HCT116 (cell line): ENCODE data around the gene ATP10B. TPM values are rescaled to one million over a fixed set of nuclear protein-coding genes. Genes with fewer than 3 reads are reported as not detected.

ENCODE experiments used
- ATAC-seq: fragments of 200-7000 bp; cut with Tn5 transposase; 2 replicates; pipeline ENCODE4 v1.9.1; 2020; ENCODE audit warnings: mild to moderate bottlenecking, moderate library complexity
- BruUV-seq: library from RNA; stranded (reverse); fragments of 400-500 nt; replicated peaks from 2 replicates; lab custom pipeline; 2021; lab: Mats Ljungman, UMichigan
- CTCF ChIA-PET: fragments of 300-600 bp; sonication (Branson Sonifier 250); formaldehyde crosslinking; loops from one replicate; lab custom pipeline; 2021; ENCODE audit warnings: antibody characterized with exemption; lab: Charles Lee
- POLR2A ChIA-PET: fragments of 300-600, 350-600 bp; sonication (Branson Sonifier 250); formaldehyde crosslinking; loops from one replicate; lab custom pipeline; 2021; ENCODE audit warnings: antibody characterized with exemption; lab: Charles Lee
- RAD21 ChIA-PET, 2 experiments: fragments of 300-600 bp; sonication (Branson Sonifier 250); formaldehyde crosslinking; loops; one replicate each; lab custom pipeline; 2023; ENCODE audit warnings: low total read pairs in 2 of 2; ENCODE audit not compliant: uncharacterized antibody in 2 of 2, unreplicated experiment in 2 of 2, low non-redundant PET in 1 of 2; lab: Charles Lee
- DNase-seq: peaks from one replicate; pipeline ENCODE4 v3.0.0-alpha.2; 2010; ENCODE audit warnings: low read depth, low spot score
- H2AFZ ChIP-seq: fragments of 200-600 bp; shearing (Covaris generic), sonication (generic); 2 replicates; pipeline ENCODE4 v1.6.1; 2017; ENCODE audit warnings: low read depth, mixed run types, mixed read lengths, antibody characterized with exemption, low read length; ENCODE audit not compliant: poor library complexity, severe bottlenecking
- H3K27ac ChIP-seq: 2 replicates; pipeline ENCODE4 v1.5.1; 2012; ENCODE audit warnings: low read depth, low read length
- H3K27me3 ChIP-seq: fragments of 200-600 bp; sonication (generic); 2 replicates; pipeline ENCODE4 v1.6.1; 2016; ENCODE audit warnings: mixed run types, low read length, mixed read lengths; ENCODE audit not compliant: insufficient read depth
- H3K36me3 ChIP-seq, 2 experiments: fragments of 200-500 bp in 1 of 2; fragments of 200-600 bp in 1 of 2; sonication (Bioruptor generic) in 1 of 2; sonication (generic) in 1 of 2; 2 replicates each; pipeline versions ENCODE4 v1.5.1 to v1.6.1; 2014 to 2016; ENCODE audit warnings: low read length in 2 of 2, inconsistent platforms in 1 of 2, mixed read lengths in 1 of 2, mixed run types in 1 of 2; ENCODE audit not compliant: insufficient read depth in 2 of 2, control insufficient read depth in 1 of 2
- H3K4me1 ChIP-seq, 2 experiments: fragments of 200-600 bp in 1 of 2; sonication (generic) in 1 of 2; 2 replicates each; pipeline versions ENCODE4 v1.5.1 to v1.6.1; 2012 to 2017; ENCODE audit warnings: low read length in 2 of 2, inconsistent platforms in 1 of 2, mild to moderate bottlenecking in 1 of 2, mixed read lengths in 1 of 2, mixed run types in 1 of 2, moderate library complexity in 1 of 2; ENCODE audit not compliant: insufficient read depth in 2 of 2, control insufficient read depth in 1 of 2
- H3K4me2 ChIP-seq: fragments of 200-600 bp; sonication (generic); 2 replicates; pipeline ENCODE4 v1.6.1; 2017; ENCODE audit warnings: mixed run types, low read length, mixed read lengths
- H3K4me3 ChIP-seq, 2 experiments: fragments of 200-600 bp in 1 of 2; sonication (generic) in 1 of 2; replicated peaks in 1 of 2; 2 replicates each; pipeline ENCODE4 v1.5.1; 2011 to 2016; ENCODE audit warnings: low read length in 2 of 2, control low read depth in 1 of 2, low read depth in 1 of 2, mild to moderate bottlenecking in 1 of 2, mixed read lengths in 1 of 2, mixed run types in 1 of 2
- H3K79me2 ChIP-seq: fragments of 200-600 bp; sonication (generic); 2 replicates; pipeline ENCODE4 v1.6.1; 2017; ENCODE audit warnings: mild to moderate bottlenecking, mixed run types, low read length, moderate library complexity, mixed read lengths; ENCODE audit not compliant: insufficient read depth
- H3K9ac ChIP-seq: fragments of 200-600 bp; sonication (generic); 2 replicates; pipeline ENCODE4 v1.6.1; 2016; ENCODE audit warnings: low read length, mixed read lengths
- H3K9me2 ChIP-seq: fragments of 200-600 bp; sonication (generic), shearing (Covaris generic); 2 replicates; pipeline ENCODE4 v1.6.1; 2017; ENCODE audit warnings: mixed run types, mild to moderate bottlenecking, moderate library complexity; ENCODE audit not compliant: insufficient read depth
- H3K9me3 ChIP-seq, 2 experiments: fragments of 200-500 bp in 1 of 2; fragments of 200-600 bp in 1 of 2; sonication (Bioruptor generic) in 1 of 2; sonication (generic) in 1 of 2; 2 replicates each; pipeline ENCODE4 v1.6.1; 2014 to 2017; ENCODE audit warnings: low read length in 2 of 2, mixed read lengths in 2 of 2, inconsistent platforms in 1 of 2, low read depth in 1 of 2, mild to moderate bottlenecking in 1 of 2, mixed run types in 1 of 2, moderate library complexity in 1 of 2; ENCODE audit not compliant: control insufficient read depth in 1 of 2, insufficient read depth in 1 of 2
- H4K20me1 ChIP-seq: fragments of 200-600 bp; sonication (generic), shearing (Covaris generic); 2 replicates; pipeline ENCODE4 v1.6.1; 2017; ENCODE audit warnings: mixed run types, mild to moderate bottlenecking, moderate library complexity; ENCODE audit not compliant: insufficient read depth
- CBX3 ChIP-seq: IDR thresholded peaks from 2 replicates; pipeline ENCODE4 v1.6.1; 2012; ENCODE audit warnings: low read depth
- CEBPB ChIP-seq: IDR thresholded peaks from 2 replicates; pipeline ENCODE4 v1.6.1; 2012; ENCODE audit warnings: low read depth
- EGR1 ChIP-seq: IDR thresholded peaks from 2 replicates; pipeline ENCODE4 v1.6.1; 2012; ENCODE audit warnings: low read depth
- ELF1 ChIP-seq: IDR thresholded peaks from 2 replicates; pipeline ENCODE4 v1.6.1; 2012; ENCODE audit warnings: low read depth, borderline replicate concordance
- EZH2 ChIP-seq: fragments of 200-600 bp; sonication (generic); IDR thresholded peaks from 2 replicates; pipeline ENCODE4 v1.6.1; 2017; ENCODE audit warnings: antibody characterized with exemption, mixed run types
- FOSL1 ChIP-seq: IDR thresholded peaks from 2 replicates; pipeline ENCODE4 v1.6.1; 2012; ENCODE audit warnings: low read depth
- JUND ChIP-seq: IDR thresholded peaks from 2 replicates; pipeline ENCODE4 v1.6.1; 2012
- POLR2A ChIP-seq: IDR thresholded peaks from 2 replicates; pipeline ENCODE4 v1.7.0; 2011; ENCODE audit warnings: borderline replicate concordance; ENCODE audit not compliant: insufficient read depth, insufficient read length; ENCODE audit errors: extremely low read depth
- POLR2AphosphoS5 ChIP-seq: IDR thresholded peaks from 2 replicates; pipeline ENCODE4 v1.6.1; 2011; ENCODE audit warnings: mild to moderate bottlenecking, low read depth, low read length, moderate library complexity
- RAD21 ChIP-seq: IDR thresholded peaks from 2 replicates; pipeline ENCODE4 v1.6.1; 2012; ENCODE audit warnings: low read depth, mild to moderate bottlenecking
- SP1 ChIP-seq: IDR thresholded peaks from 2 replicates; pipeline ENCODE4 v1.6.1; 2012; ENCODE audit warnings: low read depth
- SRF ChIP-seq: IDR thresholded peaks from 2 replicates; pipeline ENCODE4 v1.6.1; 2012; ENCODE audit warnings: low read depth
- YY1 ChIP-seq: IDR thresholded peaks from 2 replicates; pipeline ENCODE4 v1.6.1; 2011; ENCODE audit warnings: low read length, low read depth, moderate library complexity, mild to moderate bottlenecking; ENCODE audit not compliant: insufficient replicate concordance; ENCODE audit errors: extremely low read depth
- ZFX ChIP-seq: fragments of 450-650 bp; IDR thresholded peaks from 2 replicates; pipeline ENCODE4 v1.6.1; 2017
- ZNF274 ChIP-seq: fragments of 200-500 bp; sonication (Bioruptor generic); IDR thresholded peaks from 2 replicates; pipeline ENCODE4 v1.6.1; 2014; ENCODE audit warnings: mild to moderate bottlenecking, low read depth, low read length, inconsistent platforms
- intact Hi-C: fragments of 100-400 bp; cut with micrococcal nuclease; formaldehyde crosslinking; loops from 2 replicates; pipeline ENCODE4 v1.10.0; 2022
- total RNA-seq: library from RNA; stranded (reverse); gene quantifications from one replicate; pipeline ENCODE4 v1.2.1, GENCODE V29; 2021; ENCODE audit not compliant: unreplicated experiment
- TF ChIP-seq, protein P1 (sequence below): IDR thresholded peaks from 2 replicates; pipeline ENCODE4 v1.6.1; 2012
- TF ChIP-seq, protein P2 (sequence below): IDR thresholded peaks from 2 replicates; pipeline ENCODE4 v1.6.1; 2012; ENCODE audit warnings: low read depth

ATP10B gene
- total RNA-seq, 1 experiment from 2014 or later, result 0.07 TPM

DNA sequence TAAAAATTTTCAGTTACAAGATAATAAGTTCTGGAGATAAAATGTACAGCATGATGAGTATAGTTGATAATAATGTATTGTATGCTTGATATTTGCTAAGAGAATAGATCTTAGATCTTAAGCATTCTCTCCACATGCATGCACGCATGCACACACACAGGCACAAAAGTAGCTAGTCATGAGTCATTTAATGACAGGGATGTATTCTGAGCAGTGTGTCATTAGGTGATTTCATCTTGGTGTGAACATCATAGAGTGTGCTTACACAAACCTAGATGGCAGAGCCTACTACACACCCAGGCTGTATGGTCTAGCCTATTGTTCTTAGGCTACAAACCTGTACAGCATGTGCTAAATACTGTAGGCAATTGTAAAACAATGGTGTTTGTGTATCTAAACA, 306.2 kb downstream of the ATP10B start:
- Histone ChIP-seq H3K4me3 (no peak overlapping the region), H4K20me1 (no peaks in the 10 kb centered on the region), H3K9me2 (no peaks in the 10 kb centered on the region; the same call in 1 of the 2 replicates), H2AFZ (no peak overlapping the region), H3K9me3 (no peaks in the 10 kb centered on the region), H3K4me2 (no peak overlapping the region), H3K36me3 (no peaks in the 10 kb centered on the region), H3K27me3 (peaks cover 9% of the 10 kb centered on the region; the same call in 1 of the 2 replicates), H3K4me1 (no peaks in the 10 kb centered on the region), H3K27ac (no peak overlapping the region), H3K79me2 (no peaks in the 10 kb centered on the region), H3K9ac (no peak overlapping the region)
- ATAC-seq (no peak), DNase-seq (no peak)
- ChIA-PET POLR2A (no interaction called here), CTCF (no interaction called here), RAD21 (no interaction called here)
- BruUV-seq, result no TSS peak
- no peak for TF ChIP-seq EZH2
- no peak for TF ChIP-seq RAD21
- no peak for TF ChIP-seq POLR2AphosphoS5
- intact Hi-C loops, result no loop called here

DNA sequence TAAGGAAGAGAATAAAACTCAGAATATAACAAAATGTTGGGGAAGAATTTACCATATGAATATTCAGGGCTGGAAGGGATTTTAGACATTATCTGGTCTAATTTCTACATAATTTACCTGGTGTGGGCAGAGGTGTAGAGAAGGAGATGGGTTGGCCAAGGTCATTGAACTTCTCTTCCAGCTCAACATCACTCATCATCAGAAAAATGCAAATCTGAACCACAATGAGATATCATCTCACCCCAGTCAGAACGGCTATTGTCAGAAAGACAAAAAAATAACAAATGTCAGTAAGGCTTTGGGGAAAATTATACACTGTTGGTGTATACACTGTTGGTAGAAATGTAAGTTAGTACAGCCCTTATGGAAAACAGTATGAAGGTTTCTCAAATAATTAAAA, 308.6 kb downstream of the ATP10B start:
- DNase-seq (no peak), ATAC-seq (no peak)
- H4K20me1 ChIP-seq, result no peaks in the 10 kb centered on the region
- no peaks in the 10 kb centered on the region; the same call in 1 of the 2 replicates for H3K9me2 ChIP-seq
- H3K27me3 ChIP-seq, result no peaks in the 10 kb centered on the region
- no TSS peak for BruUV-seq
- RAD21 ChIA-PET, result no interaction called here
- POLR2A ChIA-PET, result no interaction called here
- no peaks in the 10 kb centered on the region for H3K79me2 ChIP-seq
- no peak overlapping the region for H3K27ac ChIP-seq
- H3K4me3 ChIP-seq, result no peak overlapping the region
- no peak overlapping the region for H2AFZ ChIP-seq
- no peaks in the 10 kb centered on the region for H3K4me1 ChIP-seq
- no peaks in the 10 kb centered on the region for H3K36me3 ChIP-seq
- no peak overlapping the region for H3K9ac ChIP-seq
- TF ChIP-seq ZNF274, result no peak
- TF ChIP-seq, protein P1, sequence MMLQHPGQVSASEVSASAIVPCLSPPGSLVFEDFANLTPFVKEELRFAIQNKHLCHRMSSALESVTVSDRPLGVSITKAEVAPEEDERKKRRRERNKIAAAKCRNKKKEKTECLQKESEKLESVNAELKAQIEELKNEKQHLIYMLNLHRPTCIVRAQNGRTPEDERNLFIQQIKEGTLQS, result no peak
- no peak for TF ChIP-seq CBX3
- TF ChIP-seq FOSL1, result no peak
- no peak for TF ChIP-seq JUND
- no peak for TF ChIP-seq RAD21
- no peak for TF ChIP-seq ELF1
- no peak for TF ChIP-seq SRF
- no peak for TF ChIP-seq YY1
- TF ChIP-seq CEBPB, result no peak
- no peak for TF ChIP-seq POLR2A
- no peak for TF ChIP-seq SP1
- no peak for TF ChIP-seq ZFX
- TF ChIP-seq, protein P2, sequence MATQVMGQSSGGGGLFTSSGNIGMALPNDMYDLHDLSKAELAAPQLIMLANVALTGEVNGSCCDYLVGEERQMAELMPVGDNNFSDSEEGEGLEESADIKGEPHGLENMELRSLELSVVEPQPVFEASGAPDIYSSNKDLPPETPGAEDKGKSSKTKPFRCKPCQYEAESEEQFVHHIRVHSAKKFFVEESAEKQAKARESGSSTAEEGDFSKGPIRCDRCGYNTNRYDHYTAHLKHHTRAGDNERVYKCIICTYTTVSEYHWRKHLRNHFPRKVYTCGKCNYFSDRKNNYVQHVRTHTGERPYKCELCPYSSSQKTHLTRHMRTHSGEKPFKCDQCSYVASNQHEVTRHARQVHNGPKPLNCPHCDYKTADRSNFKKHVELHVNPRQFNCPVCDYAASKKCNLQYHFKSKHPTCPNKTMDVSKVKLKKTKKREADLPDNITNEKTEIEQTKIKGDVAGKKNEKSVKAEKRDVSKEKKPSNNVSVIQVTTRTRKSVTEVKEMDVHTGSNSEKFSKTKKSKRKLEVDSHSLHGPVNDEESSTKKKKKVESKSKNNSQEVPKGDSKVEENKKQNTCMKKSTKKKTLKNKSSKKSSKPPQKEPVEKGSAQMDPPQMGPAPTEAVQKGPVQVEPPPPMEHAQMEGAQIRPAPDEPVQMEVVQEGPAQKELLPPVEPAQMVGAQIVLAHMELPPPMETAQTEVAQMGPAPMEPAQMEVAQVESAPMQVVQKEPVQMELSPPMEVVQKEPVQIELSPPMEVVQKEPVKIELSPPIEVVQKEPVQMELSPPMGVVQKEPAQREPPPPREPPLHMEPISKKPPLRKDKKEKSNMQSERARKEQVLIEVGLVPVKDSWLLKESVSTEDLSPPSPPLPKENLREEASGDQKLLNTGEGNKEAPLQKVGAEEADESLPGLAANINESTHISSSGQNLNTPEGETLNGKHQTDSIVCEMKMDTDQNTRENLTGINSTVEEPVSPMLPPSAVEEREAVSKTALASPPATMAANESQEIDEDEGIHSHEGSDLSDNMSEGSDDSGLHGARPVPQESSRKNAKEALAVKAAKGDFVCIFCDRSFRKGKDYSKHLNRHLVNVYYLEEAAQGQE, result no peak
- TF ChIP-seq POLR2AphosphoS5, result no peak
- no peak for TF ChIP-seq EGR1
- no peak for TF ChIP-seq EZH2
- intact Hi-C loops, result no loop called here
- H3K9me3 ChIP-seq, result no peaks in the 10 kb centered on the region
- H3K4me2 ChIP-seq, result no peak overlapping the region
- CTCF ChIA-PET, result no interaction called here
